Measurements from ENCODE around the gene ABCC2.

Gene ABCC2

GRCh38 chr10:99756159-99756558 is 26.3 kb upstream of the ABCC2 start:
- peaks cover 5 to 13% of the 10 kb centered on the region in 2 experiments for H3K36me3 ChIP-seq (ENCODE audit: control insufficient read depth in 1 of 2, insufficient read depth in 2 of 2, low read length in 2 of 2)
- no peak for DNase-seq
- H4K12ac ChIP-seq (ENCODE audit: low read depth, low read length), result no peak overlapping the region
- no peak overlapping the region for H3K18ac ChIP-seq (ENCODE audit: low read length)
- H2BK5ac ChIP-seq (ENCODE audit: low read depth, low read length, poor library complexity), result no peak overlapping the region
- WGBS (ENCODE audit: extremely low coverage, insufficient coverage, insufficient read length), result no CpG with 5 or more reads among the region's 1 CpG
- H3K79me1 ChIP-seq (ENCODE audit: low read length), result no peaks in the 10 kb centered on the region
- H3K9me3 ChIP-seq (ENCODE audit: insufficient read depth, low read depth, low read length), result no peaks in the 10 kb centered on the region
- no peaks in the 10 kb centered on the region for H3K4me1 ChIP-seq (ENCODE audit: control insufficient read depth in 1 of 2, insufficient read depth in 2 of 2, low read length in 2 of 2)
- no peak overlapping the region for H2BK12ac ChIP-seq (ENCODE audit: low read length)
- no peak overlapping the region for H4K8ac ChIP-seq (ENCODE audit: low read depth, low read length)
- H3K4me3 ChIP-seq (ENCODE audit: low read depth, low read length), result no peak overlapping the region
- no peaks in the 10 kb centered on the region for H3K79me2 ChIP-seq (ENCODE audit: control insufficient read depth, insufficient read depth, low read length, poor library complexity)
- no peak overlapping the region for H2AFZ ChIP-seq (ENCODE audit: insufficient read depth, low read length, poor library complexity)
- H3K14ac ChIP-seq (ENCODE audit: low read length), result no peak overlapping the region
- H3K4ac ChIP-seq (ENCODE audit: low read depth, low read length), result no peak overlapping the region
- H2BK120ac ChIP-seq (ENCODE audit: insufficient read depth, low read length, poor library complexity), result no peak overlapping the region
- H3K23ac ChIP-seq (ENCODE audit: low read length), result no peak overlapping the region
- H2AK5ac ChIP-seq (ENCODE audit: low read length), result no peak overlapping the region
- no peaks in the 10 kb centered on the region for H3K27me3 ChIP-seq (ENCODE audit: insufficient read depth, low read length)
- no peak overlapping the region for H3K27ac ChIP-seq (ENCODE audit: low read depth, low read length)
- no peak overlapping the region for H3K4me2 ChIP-seq (ENCODE audit: low read length)
- H4K91ac ChIP-seq (ENCODE audit: low read depth, low read length), result no peak overlapping the region
- H3K9ac ChIP-seq (ENCODE audit: low read length), result no peak overlapping the region

- H3K14ac ChIP-seq (ENCODE audit: low read length), result no peak overlapping the region
Observed at GRCh38 chr10:99758211-99758891, 24.1 kb upstream of the ABCC2 start.

GRCh38 chr10:99760321-99760720 is 22.1 kb upstream of the ABCC2 start:
- Histone ChIP-seq H4K8ac (ENCODE audit: low read depth, low read length) (no peak overlapping the region), H2BK12ac (ENCODE audit: low read length) (no peak overlapping the region), H3K27ac (ENCODE audit: low read depth, low read length) (no peak overlapping the region), H3K4me3 (ENCODE audit: low read depth, low read length) (no peak overlapping the region), H3K9me3 (ENCODE audit: insufficient read depth, low read depth, low read length) (no peaks in the 10 kb centered on the region), H2AFZ (ENCODE audit: insufficient read depth, low read length, poor library complexity) (no peak overlapping the region), H2AK5ac (ENCODE audit: low read length) (no peak overlapping the region), H3K4ac (ENCODE audit: low read depth, low read length) (no peak overlapping the region), H3K36me3 (ENCODE audit: control insufficient read depth in 1 of 2, insufficient read depth in 2 of 2, low read length in 2 of 2) (peaks cover 3 to 10% of the 10 kb centered on the region in 2 experiments), H3K4me2 (ENCODE audit: low read length) (no peak overlapping the region), H2BK5ac (ENCODE audit: low read depth, low read length, poor library complexity) (no peak overlapping the region), H3K27me3 (ENCODE audit: insufficient read depth, low read length) (no peaks in the 10 kb centered on the region), H3K4me1 (ENCODE audit: control insufficient read depth in 1 of 2, insufficient read depth in 2 of 2, low read length in 2 of 2) (no peaks in the 10 kb centered on the region), H2BK120ac (ENCODE audit: insufficient read depth, low read length, poor library complexity) (no peak overlapping the region), H3K18ac (ENCODE audit: low read length) (no peak overlapping the region), H3K79me1 (ENCODE audit: low read length) (no peaks in the 10 kb centered on the region), H4K91ac (ENCODE audit: low read depth, low read length) (no peak overlapping the region), H3K79me2 (ENCODE audit: control insufficient read depth, insufficient read depth, low read length, poor library complexity) (no peaks in the 10 kb centered on the region), H3K14ac (ENCODE audit: low read length) (no peak overlapping the region), H3K9ac (ENCODE audit: low read length) (no peak overlapping the region), H3K23ac (ENCODE audit: low read length) (no peak overlapping the region), H4K12ac (ENCODE audit: low read depth, low read length) (no peak overlapping the region)
- no peak for DNase-seq
- WGBS (ENCODE audit: extremely low coverage, insufficient coverage, insufficient read length), result no CpG with 5 or more reads among the region's 1 CpG

More at GRCh38 chr10:99758211-99758891, 24.1 kb upstream of the ABCC2 start:
- H3K27ac ChIP-seq (ENCODE audit: low read depth, low read length), result no peak overlapping the region
- no peak overlapping the region for H2BK12ac ChIP-seq (ENCODE audit: low read length)
- no peak for DNase-seq
- H2BK120ac ChIP-seq (ENCODE audit: insufficient read depth, low read length, poor library complexity), result no peak overlapping the region
- H3K79me2 ChIP-seq (ENCODE audit: control insufficient read depth, insufficient read depth, low read length, poor library complexity), result no peaks in the 10 kb centered on the region
- H3K18ac ChIP-seq (ENCODE audit: low read length), result no peak overlapping the region
- H2AK5ac ChIP-seq (ENCODE audit: low read length), result no peak overlapping the region
- no peaks in the 10 kb centered on the region for H3K9me3 ChIP-seq (ENCODE audit: insufficient read depth, low read depth, low read length)
- no CpG with 5 or more reads among the region's 2 CpGs for WGBS (ENCODE audit: extremely low coverage, insufficient coverage, insufficient read length)
- H3K9ac ChIP-seq (ENCODE audit: low read length), result no peak overlapping the region
- no peak overlapping the region for H2AFZ ChIP-seq (ENCODE audit: insufficient read depth, low read length, poor library complexity)
- H3K4me3 ChIP-seq (ENCODE audit: low read depth, low read length), result no peak overlapping the region
- no peak overlapping the region for H4K91ac ChIP-seq (ENCODE audit: low read depth, low read length)
- no peak overlapping the region for H3K4me2 ChIP-seq (ENCODE audit: low read length)
- peaks cover 4 to 10% of the 10 kb centered on the region in 2 experiments for H3K36me3 ChIP-seq (ENCODE audit: control insufficient read depth in 1 of 2, insufficient read depth in 2 of 2, low read length in 2 of 2)
- no peaks in the 10 kb centered on the region for H3K79me1 ChIP-seq (ENCODE audit: low read length)
- H3K4me1 ChIP-seq (ENCODE audit: control insufficient read depth in 1 of 2, insufficient read depth in 2 of 2, low read length in 2 of 2), result no peaks in the 10 kb centered on the region
- H3K27me3 ChIP-seq (ENCODE audit: insufficient read depth, low read length), result no peaks in the 10 kb centered on the region
- H4K8ac ChIP-seq (ENCODE audit: low read depth, low read length), result no peak overlapping the region
- no peak overlapping the region for H4K12ac ChIP-seq (ENCODE audit: low read depth, low read length)
- H3K23ac ChIP-seq (ENCODE audit: low read length), result no peak overlapping the region
- no peak overlapping the region for H3K4ac ChIP-seq (ENCODE audit: low read depth, low read length)
- H2BK5ac ChIP-seq (ENCODE audit: low read depth, low read length, poor library complexity), result no peak overlapping the region

GRCh38 chr10:99761365-99761764 is 21.1 kb upstream of the ABCC2 start:
- H3K18ac ChIP-seq (ENCODE audit: low read length), result no peak overlapping the region
- H3K36me3 ChIP-seq (ENCODE audit: control insufficient read depth in 1 of 2, insufficient read depth in 2 of 2, low read length in 2 of 2), result peaks cover 3 to 7% of the 10 kb centered on the region in 2 experiments
- H3K27me3 ChIP-seq (ENCODE audit: insufficient read depth, low read length), result no peaks in the 10 kb centered on the region
- no peak overlapping the region for H4K8ac ChIP-seq (ENCODE audit: low read depth, low read length)
- H2BK120ac ChIP-seq (ENCODE audit: insufficient read depth, low read length, poor library complexity), result no peak overlapping the region
- H3K4ac ChIP-seq (ENCODE audit: low read depth, low read length), result no peak overlapping the region
- H3K4me3 ChIP-seq (ENCODE audit: low read depth, low read length), result no peak overlapping the region
- H3K79me1 ChIP-seq (ENCODE audit: low read length), result no peaks in the 10 kb centered on the region
- no peak overlapping the region for H2BK12ac ChIP-seq (ENCODE audit: low read length)
- H4K91ac ChIP-seq (ENCODE audit: low read depth, low read length), result no peak overlapping the region
- no peak for DNase-seq
- H3K4me2 ChIP-seq (ENCODE audit: low read length), result no peak overlapping the region
- H3K9me3 ChIP-seq (ENCODE audit: insufficient read depth, low read depth, low read length), result no peaks in the 10 kb centered on the region
- H3K14ac ChIP-seq (ENCODE audit: low read length), result no peak overlapping the region
- no peak overlapping the region for H3K9ac ChIP-seq (ENCODE audit: low read length)
- H2BK5ac ChIP-seq (ENCODE audit: low read depth, low read length, poor library complexity), result no peak overlapping the region
- no peak overlapping the region for H2AFZ ChIP-seq (ENCODE audit: insufficient read depth, low read length, poor library complexity)
- no peaks in the 10 kb centered on the region for H3K4me1 ChIP-seq (ENCODE audit: control insufficient read depth in 1 of 2, insufficient read depth in 2 of 2, low read length in 2 of 2)
- no peak overlapping the region for H3K23ac ChIP-seq (ENCODE audit: low read length)
- no peak overlapping the region for H4K12ac ChIP-seq (ENCODE audit: low read depth, low read length)
- no peaks in the 10 kb centered on the region for H3K79me2 ChIP-seq (ENCODE audit: control insufficient read depth, insufficient read depth, low read length, poor library complexity)
- no peak overlapping the region for H3K27ac ChIP-seq (ENCODE audit: low read depth, low read length)
- no peak overlapping the region for H2AK5ac ChIP-seq (ENCODE audit: low read length)
